HG02798 (cell line): ENCODE data around the gene SLC66A1.

Source experiments
- ATAC-seq: cut with Tn5 transposase; IDR thresholded peaks from one replicate; pipeline ENCODE4 v1.9.1; 2021; ENCODE audit warnings: mild to moderate bottlenecking; ENCODE audit not compliant: unreplicated experiment, poor library complexity

Gene SLC66A1

DNA sequence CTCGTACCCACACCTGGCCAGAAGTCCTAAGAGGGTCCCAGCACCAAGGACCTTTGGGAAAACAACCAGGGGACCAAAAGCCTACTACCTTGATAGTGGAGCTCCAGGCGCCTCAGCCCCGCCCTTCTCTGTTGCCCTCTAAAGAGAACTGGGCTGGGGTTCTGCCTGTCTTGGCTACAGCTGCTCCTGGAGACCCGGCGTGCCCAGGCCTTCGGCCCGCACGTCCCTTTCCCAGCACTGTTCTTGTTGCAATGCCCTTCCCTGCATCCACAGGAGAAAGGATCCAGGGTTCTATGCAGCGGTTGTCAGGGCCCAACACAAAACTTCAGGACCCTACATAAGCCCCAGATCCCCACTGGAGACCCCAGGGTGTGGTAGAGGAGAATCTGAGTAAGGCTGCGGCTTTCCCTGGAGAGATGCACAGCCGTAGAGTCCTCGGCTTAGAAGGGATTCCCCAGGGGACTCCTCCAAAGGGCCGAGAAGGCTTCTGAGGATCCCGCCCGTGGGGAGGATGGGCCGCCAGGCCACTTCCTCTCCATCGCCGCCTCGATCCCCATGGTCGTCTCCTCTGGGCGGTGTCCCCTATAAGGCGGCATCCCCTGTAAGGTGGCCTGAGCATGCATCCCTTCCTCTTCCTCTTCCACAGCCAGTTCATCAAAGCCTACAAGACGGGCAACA is 12.0 kb downstream of the SLC66A1 start:
- ATAC-seq, result no peak

DNA sequence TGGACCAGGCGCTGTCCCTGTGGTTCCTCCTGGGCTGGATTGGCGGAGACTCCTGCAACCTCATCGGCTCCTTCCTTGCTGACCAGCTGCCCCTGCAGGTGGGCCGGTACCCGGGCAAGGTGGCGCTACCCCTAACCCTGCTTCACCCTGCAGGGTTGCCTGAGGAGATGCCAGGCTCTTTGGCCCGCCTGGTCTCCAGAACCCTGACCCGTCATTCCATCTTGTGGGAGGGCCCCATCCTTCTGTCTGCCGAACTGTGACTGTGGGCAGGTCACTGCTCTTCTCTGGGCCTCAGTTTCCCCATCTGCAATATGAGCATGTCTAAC is 12.5 kb downstream of the SLC66A1 start:
- ATAC-seq, result no peak

DNA sequence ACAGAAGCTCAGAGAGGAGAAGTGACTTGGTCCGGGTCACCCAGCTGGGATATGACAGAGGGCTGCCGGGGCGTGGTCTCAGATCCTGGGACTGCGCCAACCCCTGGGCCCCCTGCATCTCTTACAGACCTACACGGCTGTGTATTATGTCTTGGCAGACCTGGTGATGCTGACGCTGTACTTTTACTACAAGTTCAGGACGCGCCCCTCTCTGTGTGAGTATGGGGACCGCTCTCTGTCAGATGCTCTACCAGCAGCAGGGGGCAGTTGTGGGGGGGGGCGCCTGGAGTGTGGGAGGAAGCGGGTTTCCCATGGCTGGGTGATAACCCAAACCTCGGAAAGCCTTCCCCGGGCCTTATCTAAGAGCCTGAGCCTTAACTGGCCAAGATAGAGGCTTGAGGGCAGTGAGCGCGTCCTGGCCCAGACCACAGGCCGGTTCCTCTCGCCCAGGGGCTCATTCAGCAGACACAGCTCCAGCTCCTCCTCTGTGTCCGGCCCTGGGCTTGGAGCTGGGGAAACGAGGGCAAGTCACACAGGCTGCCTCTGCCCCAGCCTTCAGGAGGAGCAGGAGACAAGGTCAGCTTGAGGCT is 13.3 kb downstream of the SLC66A1 start:
- ATAC-seq, result no peak

DNA sequence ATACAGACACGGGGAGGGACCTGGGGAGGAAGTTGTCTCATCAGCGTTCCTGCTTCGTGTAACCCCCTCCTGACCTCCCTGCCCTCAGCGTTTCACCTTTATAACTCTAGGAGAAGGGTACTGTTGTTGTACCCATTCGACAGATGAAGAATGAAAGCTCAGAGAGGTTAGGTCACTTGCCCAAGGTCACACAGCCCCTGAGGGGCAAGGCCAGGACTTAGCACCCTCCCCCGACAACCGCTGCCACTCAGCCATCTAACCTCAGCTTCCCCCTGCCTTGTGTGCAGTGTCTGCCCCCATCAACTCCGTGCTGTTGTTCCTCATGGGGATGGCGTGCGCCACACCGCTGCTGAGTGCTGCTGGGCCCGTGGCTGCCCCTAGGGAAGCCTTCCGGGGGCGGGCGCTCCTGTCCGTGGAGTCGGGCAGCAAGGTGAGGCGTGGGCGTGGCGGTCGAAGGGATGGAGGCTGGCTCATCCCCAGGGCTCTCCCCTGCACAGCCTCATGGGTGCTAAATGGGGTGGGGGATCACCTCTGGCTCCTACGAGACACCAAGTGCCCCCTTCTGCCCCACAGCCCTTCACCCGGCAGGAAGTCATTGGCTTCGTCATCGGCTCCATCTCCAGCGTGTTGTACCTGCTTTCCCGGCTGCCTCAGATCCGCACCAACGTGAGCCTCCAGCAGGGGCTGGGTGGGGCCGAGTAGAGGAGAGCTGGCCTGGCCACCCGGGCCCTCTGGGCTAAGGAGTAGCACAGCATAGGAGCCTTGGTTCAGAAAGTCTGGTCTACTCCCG is 14.0 kb downstream of the SLC66A1 start:
- ATAC-seq, result no peak

DNA sequence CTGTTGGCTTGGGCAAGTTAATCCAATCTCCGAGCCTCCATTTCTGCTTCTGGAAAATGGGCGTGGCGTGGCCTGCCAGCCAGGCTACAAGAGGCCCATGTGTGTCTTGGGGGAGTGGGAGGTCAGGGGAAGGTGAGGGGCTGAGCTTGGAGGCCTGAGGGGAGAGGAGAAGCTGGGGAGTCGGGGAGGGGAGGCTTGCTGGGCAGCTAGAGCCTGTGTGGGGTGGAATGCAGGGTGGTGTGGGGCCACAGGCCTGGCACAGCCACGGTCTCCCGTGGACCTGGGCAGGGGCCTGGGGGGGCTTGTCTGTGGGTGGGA is 14.6 kb downstream of the SLC66A1 start:
- no peak for ATAC-seq

DNA sequence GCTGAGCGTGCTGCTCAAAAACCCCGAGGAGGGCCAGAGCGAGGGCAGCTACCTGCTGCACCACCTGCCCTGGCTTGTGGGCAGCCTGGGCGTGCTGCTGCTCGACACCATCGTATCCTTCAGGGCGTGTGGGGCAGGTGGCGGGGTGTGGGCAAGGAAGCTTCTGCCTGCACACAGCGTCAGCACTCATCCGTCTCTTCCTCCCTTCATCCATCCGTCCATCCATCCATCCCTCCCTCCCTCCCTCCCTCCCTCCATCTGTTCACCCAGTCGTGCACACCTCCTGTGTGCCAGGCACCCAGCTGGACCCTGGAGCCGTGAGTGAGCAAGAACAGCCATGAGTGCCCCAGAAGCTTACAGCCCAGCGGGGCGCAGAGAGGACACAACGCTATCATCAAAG is 15.2 kb downstream of the SLC66A1 start:
- ATAC-seq, result no peak

DNA sequence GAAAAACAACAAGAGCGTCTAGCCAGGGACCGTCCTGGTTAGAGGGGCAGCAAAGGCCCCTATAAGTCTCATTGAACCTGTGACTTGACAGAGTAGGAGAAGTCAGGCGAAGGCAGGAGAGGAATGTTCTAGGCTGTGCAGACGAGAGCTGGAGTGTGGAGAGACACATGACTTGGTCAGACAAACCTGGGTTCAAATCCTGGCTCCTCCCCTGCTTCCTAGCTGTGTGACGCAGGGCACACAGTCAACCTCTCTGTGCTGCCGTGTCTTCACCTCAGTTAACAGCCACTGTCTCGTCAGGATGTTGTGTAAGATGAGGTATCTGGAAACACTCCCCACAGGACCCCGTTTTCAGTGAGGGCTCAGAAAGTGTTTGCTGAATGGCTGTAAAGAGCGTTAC is 15.6 kb downstream of the SLC66A1 start:
- no peak for ATAC-seq

DNA sequence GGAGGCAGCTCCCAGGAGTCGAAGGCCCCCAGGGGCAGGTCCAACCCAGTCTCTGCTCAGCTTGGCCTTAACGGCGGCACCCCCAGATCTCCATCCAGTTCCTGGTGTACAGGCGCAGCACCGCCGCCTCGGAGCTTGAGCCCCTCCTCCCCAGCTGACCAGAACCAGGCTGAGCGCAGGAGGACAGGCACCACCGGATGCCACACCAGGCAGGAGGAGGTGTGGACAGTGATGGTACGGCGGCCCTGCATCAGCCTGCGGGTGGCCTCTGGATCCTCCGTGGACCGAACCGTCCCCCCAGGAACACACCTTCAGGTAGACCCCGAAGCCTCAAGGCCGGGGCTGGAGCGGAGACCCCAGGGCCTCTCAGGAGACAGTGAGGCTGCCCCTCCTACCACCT is 16.4 kb downstream of the SLC66A1 start:
- ATAC-seq, result no peak

DNA sequence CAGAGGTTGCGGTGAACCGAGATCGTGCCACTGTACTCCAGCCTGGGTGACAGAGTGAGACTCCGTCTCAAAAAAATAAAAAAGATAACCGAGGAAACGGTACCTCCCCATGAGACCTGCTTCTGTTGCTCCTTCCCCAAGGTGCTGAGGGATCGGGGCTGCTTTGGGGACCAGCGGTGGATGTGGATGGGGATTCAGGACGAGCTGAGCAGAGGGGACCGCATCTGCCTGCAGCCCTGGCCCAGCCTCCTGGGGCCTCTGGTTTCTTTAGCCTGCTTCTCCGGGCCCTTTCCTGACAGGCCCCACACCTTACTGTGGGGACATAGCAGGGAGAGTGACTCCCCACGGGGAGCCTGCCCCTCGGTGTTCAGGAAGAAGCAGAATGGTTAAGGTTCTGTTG is 17.1 kb downstream of the SLC66A1 start:
- ATAC-seq, result no peak

DNA sequence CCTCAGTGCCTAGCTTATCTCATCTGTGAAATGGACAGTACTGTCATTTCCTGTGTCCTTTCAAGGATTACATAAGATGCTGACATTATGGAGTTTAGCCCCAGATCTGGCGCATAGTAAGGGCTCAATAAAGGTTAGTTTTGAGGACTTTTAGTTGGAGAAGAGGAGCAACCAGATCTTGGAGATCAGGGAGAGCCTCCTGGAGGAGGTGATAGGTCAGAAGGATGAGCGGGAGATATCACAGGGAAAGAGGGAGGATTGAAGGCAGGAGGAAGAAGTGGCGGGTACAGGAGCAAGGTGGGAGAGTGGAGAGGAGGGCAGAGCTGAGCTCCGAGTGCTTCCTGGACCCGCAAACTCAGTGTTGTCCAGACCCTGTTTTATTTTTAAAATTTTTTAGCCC is 17.5 kb downstream of the SLC66A1 start:
- no peak for ATAC-seq

DNA sequence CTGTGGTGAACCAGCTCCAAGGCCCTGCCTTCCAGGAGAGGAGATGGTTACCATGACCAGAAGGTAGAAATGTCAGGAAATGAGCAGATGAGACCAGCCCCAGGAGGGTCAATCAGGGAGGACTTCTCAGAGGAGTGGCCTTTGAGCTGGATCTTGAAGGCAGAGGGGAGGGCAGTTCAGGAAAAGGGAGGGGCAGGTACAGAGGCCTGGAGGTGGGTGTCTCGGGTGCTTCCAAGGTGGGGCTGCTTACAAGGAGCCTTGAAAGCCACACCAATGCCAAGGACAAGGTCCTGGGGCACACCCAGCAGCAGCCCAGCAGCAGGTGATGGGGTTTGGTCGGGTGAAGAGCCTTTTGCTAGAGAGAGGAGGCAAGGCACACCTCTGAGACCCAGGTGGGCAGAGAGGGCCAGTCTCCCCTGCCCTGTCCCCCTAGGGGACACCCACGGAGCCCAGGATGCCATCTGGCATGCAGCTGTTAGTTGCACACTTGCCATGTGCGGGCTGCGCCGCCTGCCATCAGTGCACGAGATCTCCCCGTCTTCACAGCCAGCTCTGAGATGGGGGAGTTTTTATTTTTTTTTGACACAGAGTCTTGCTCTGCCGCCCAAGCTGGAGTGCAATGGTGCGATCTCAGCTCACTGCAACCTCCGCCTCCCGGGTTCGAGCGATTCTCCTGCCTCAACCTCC is 18.5 kb downstream of the SLC66A1 start:
- no peak for ATAC-seq

DNA sequence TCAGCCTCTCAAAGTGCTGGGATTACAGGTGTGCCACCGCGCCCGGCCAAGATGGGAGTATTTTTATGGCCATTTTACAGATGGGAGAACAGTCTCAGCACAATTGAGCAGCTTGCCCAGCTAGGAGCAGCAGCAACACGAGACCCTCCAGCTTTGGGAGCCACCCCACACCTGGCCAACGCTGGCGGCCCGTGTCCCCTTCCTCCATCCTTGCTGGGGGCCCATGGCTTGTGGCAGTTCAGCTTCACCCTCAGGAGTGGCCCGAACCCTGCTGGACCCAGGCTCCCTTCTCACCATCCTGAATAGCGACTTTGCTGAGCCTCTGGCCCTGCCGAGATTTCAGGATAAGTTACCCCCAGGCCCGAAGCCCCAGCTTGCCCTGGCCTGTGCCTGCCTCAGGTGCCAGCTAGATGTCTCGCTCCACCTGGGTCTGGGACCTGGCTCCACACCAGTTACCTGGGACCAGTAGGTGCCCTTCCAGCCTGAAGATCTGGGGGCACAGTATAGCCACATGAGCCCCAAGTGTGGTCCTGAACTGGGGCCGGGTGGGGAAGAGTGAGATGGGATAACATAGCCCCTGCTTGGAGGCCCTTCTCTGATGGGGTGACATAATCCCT is 19.2 kb downstream of the SLC66A1 start:
- ATAC-seq, result no peak

DNA sequence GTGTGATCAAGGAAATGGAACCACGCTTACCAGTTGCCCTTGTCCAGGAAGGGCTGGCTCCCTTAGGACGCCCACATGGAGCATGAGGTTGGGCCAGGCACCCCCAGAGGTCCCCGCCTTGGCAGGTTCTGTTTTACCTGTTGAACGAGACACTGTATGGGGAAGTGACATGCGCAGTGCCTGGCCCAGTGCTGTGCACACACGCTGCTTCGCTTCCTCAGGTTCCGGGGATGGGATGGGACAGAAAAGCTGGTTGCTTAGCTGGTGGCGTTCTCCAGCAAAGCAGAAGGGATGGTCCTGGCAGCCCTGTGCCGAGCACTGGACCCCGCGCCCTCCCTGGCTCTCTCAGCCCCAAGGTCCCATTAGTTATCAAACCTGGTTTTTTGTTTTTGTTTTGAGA is 20.7 kb downstream of the SLC66A1 start:
- ATAC-seq, result no peak

DNA sequence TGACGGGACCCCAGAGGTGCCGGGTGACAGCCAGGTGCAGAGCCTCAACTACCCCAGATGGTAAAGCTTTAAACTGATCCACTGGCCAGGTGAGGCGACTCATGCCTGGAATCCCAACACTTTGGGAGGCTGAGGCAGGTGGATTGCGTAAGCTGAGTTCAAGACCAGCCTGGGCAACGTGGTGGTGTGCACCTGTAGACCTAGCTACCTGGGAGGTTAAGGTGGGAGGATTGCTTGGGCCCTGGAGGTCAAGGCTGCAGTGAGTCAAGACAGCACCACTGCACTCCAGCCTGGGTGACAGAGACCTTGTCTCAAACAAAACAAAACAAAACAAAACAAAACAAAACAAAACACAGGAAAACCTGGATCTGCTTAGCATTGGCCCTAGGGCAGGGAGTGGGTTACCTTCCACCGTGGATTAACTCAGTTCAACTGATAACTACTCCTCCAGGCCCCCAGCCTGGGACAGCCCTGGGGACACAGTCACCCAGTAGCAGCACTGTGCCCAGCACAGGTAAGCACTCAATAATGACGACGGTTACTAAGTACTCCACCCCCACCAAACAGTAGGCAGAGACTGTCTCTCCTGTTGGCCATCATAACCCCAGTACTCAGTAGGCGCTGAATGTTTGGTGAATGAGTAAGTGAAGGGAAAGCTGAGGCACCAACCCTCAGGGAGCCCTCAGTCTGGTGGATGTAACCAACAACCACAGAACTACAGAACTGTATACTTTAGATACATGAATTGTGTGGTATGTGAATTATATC is 21.6 kb downstream of the SLC66A1 start:
- no peak for ATAC-seq

DNA sequence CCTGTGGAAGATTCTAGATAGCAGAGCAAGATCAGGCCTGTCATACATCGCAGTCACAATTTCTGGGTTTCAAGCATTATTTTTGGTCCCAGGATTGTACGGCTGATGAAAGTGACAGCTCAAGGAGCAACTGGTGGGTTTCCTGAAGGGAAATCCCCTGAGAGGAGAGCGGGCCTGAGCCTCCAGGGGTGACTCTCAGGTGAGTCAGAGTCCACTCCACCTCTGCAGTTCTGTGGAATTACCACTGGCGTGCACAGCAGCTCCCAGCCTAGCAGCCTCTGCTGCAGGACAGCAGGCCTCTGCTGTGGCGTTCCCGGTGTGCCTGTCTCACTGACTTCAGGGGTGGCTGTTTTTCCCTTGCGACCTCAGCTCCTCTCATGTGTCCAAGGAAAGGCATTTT is 24.4 kb downstream of the SLC66A1 start:
- ATAC-seq, result no peak

DNA sequence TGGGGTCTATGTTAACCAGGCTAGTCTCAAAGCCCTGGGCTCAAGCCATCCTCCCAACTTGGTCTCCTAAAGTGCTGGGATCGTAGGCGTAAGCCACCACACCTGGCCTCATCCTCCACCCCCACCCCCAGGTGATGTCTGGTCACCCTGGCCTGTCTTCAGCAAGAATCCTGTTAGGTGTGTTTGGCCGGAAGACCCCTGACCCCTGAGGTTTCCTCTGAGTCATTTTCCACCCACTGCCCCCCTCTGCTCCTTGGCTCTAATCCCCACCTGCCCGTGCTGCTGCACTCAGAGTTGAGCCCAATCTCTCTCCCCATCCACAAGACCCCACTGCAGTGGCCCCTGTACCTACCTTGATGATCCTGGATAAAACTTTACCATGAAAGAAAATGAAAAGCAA is 25.2 kb downstream of the SLC66A1 start:
- no peak for ATAC-seq

DNA sequence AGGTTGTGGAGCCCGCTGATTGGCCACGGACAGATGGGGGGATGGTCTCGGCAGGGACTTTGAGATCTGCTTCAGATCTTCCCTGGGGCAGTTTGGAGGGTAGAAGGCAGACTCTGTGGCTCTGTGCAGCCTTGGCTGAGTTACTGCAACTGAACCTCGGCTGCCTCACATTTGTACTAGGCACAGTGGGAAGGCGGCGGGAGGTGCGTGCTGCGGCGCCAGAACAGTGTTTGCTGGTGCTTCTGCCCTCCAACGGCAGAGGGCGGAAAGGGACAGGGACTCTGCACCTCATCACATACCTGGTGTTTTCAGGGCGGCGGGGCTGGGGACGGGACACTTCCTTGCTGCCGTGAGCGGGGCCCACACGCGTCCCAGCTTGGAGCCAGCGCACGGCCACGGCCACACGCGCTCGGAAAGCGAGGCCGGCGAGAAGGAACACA is 26.2 kb downstream of the SLC66A1 start:
- no peak for ATAC-seq

DNA sequence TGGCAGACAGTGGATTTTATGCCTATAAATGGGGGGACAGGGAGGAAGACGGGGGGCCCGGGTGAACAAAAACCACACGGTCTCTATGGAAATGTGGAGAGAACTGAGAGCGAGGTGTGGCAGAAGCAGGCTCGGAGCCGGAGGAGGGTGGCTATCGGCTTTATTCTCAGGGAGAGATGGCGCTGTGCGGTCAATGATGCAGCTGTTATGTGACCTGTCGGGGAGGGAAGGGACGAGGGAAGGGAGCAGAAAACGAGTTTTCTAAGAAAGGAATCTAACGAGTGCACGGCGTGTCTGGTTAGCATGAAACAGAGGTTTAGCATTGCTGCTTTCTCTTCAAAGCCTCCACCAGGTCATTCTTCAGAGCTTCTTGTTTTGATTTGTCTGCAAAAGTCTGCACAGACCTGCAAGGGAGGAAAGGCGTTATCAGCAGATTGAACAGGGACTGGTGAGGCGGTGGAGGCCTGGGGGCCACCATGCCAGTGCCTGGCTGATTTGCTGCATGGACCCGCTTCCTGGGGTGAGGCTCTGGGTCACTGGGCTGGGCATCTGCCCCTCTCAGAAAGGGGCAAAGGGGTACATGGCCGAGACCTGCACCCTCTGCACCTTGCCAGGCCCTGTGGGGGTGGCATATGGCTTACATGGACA is 27.2 kb downstream of the SLC66A1 start:
- no peak for ATAC-seq

DNA sequence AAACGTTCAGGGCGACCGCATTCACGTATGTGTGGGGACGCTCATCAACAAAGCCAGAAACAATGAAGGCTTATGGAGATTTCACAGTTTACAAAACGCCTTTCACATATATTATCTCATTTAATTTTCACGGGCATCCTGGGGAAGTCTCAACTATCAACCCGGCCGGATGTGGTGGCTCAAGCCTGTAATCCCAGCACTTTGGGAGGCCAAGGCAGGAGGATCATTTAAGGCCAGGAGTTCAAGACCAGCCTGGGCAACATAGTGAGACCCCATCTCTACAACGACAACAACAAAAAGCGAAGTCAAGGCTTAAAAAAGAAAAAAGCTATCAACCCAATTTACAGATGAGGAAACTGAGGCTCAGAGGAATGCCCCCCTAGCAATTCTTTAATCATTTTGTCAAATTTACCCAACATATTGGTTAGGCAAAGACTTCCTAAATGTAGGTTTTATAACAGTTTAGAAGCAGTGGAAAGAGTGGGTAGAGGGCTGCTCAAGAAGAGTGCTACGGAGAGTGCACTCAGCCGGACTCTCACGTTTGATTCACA is 28.3 kb downstream of the SLC66A1 start:
- ATAC-seq, result no peak
